K562 (cell line): ENCODE results near the gene DNAJB11. TPM values are rescaled to one million over a fixed set of nuclear protein-coding genes. Genes with fewer than 3 reads are reported as not detected.

Experiments
- CGGBP1 ChIP-seq: fragments of 250-450 bp; sonication (Bioruptor Pico); IDR thresholded peaks from 2 replicates; pipeline ENCODE4 v1.9.0; 2021; ENCODE audit warnings: mild to moderate bottlenecking
- COPS2 ChIP-seq: fragments of 450-650 bp; conservative IDR thresholded peaks from 2 replicates; pipeline ENCODE4 v1.6.1; 2016; ENCODE audit warnings: mild to moderate bottlenecking, moderate library complexity
- CTBP1 ChIP-seq: fragments of 450-650 bp; IDR thresholded peaks from 2 replicates; pipeline ENCODE4 v1.6.1; 2016; ENCODE audit warnings: borderline replicate concordance
- CXXC5 ChIP-seq: fragments of 250-450 bp; sonication (Bioruptor Pico); IDR thresholded peaks from 2 replicates; pipeline ENCODE4 v1.8.0; 2022; ENCODE audit warnings: inconsistent platforms, mild to moderate bottlenecking, moderate library complexity
- DDX20 ChIP-seq: fragments of 450-650 bp; IDR thresholded peaks from 2 replicates; pipeline ENCODE4 v1.6.1; 2016; ENCODE audit warnings: missing genetic modification characterization, low read depth, mild to moderate bottlenecking, missing compliant biosample characterization, moderate library complexity
- ELF2 ChIP-seq: fragments of 250-450 bp; sonication (Bioruptor Pico); IDR thresholded peaks from 2 replicates; pipeline ENCODE4 v1.5.0; 2021; ENCODE audit warnings: mild to moderate bottlenecking
- FOXA1 ChIP-seq: fragments of 450-650 bp; IDR thresholded peaks from 2 replicates; pipeline ENCODE4 v1.6.1; 2016; ENCODE audit warnings: mild to moderate bottlenecking, borderline replicate concordance
- FOXJ2 ChIP-seq: fragments of 200-800 bp; sonication (Bioruptor generic); IDR thresholded peaks from 2 replicates; pipeline ENCODE4 v1.6.1; 2016; ENCODE audit warnings: missing genetic modification characterization, missing compliant biosample characterization
- GTF2B ChIP-seq: IDR thresholded peaks from 2 replicates; pipeline ENCODE4 v1.6.1; 2011; ENCODE audit not compliant: insufficient read length; ENCODE audit errors: extremely low read depth
- HDAC2 ChIP-seq: fragments of 450-650 bp; IDR thresholded peaks from 2 replicates; pipeline ENCODE4 v1.6.1; 2016; ENCODE audit warnings: mild to moderate bottlenecking
- L3MBTL2 ChIP-seq: fragments of 450-650 bp; IDR thresholded peaks from 2 replicates; pipeline ENCODE4 v1.6.1; 2016; ENCODE audit warnings: mild to moderate bottlenecking, moderate library complexity
- MCM2 ChIP-seq: fragments of 450-650 bp; IDR thresholded peaks from 2 replicates; pipeline ENCODE4 v1.6.1; 2017; ENCODE audit warnings: low read depth, mild to moderate bottlenecking
- MLX ChIP-seq, 2 experiments: fragments of 450-650 bp in 1 of 2; sonication (generic) in 1 of 2; formaldehyde crosslinking; conservative IDR thresholded peaks; 2 replicates each; pipeline versions ENCODE4 v1.4.0 to v1.8.1; 2020 to 2022; ENCODE audit warnings: mild to moderate bottlenecking in 1 of 2, missing genetic modification reagents in 1 of 2
- NCOA6 ChIP-seq: fragments of 450-650 bp; IDR thresholded peaks from 2 replicates; pipeline ENCODE4 v1.6.1; 2017; ENCODE audit warnings: mild to moderate bottlenecking
- NR4A1 ChIP-seq, 2 experiments: fragments of 250-450 bp in 1 of 2; fragments of 450-650 bp in 1 of 2; sonication (Bioruptor Pico) in 1 of 2; IDR thresholded peaks; 2 replicates each; pipeline versions ENCODE4 v1.4.0 to v1.6.1; 2016 to 2020; ENCODE audit warnings: mild to moderate bottlenecking in 2 of 2, missing compliant biosample characterization in 1 of 2, missing genetic modification characterization in 1 of 2, moderate library complexity in 1 of 2
- PHTF2 ChIP-seq: fragments of 250-450 bp; sonication (Bioruptor Pico); IDR thresholded peaks from 2 replicates; pipeline ENCODE4 v1.5.0; 2021; ENCODE audit warnings: mild to moderate bottlenecking
- SAP30 ChIP-seq: fragments of 200-600 bp; sonication (generic); IDR thresholded peaks from 2 replicates; pipeline ENCODE4 v1.6.1; 2012; ENCODE audit warnings: borderline replicate concordance, low read depth, mild to moderate bottlenecking, moderate library complexity, low read length, control low read depth, inconsistent platforms; ENCODE audit not compliant: insufficient read depth, poor library complexity, severe bottlenecking
- STAG1 ChIP-seq: sonication (generic); formaldehyde crosslinking; IDR thresholded peaks from 2 replicates; pipeline ENCODE4 v1.5.0; 2020; ENCODE audit warnings: missing genetic modification reagents, borderline replicate concordance
- TAL1 ChIP-seq: fragments of 450-650 bp; IDR thresholded peaks from 2 replicates; pipeline ENCODE4 v1.6.1; 2016; ENCODE audit warnings: mild to moderate bottlenecking
- ZBTB5 ChIP-seq: fragments of 450-650 bp; IDR thresholded peaks from 2 replicates; pipeline ENCODE4 v1.6.1; 2017; ENCODE audit warnings: antibody characterized with exemption
- ZNF232 ChIP-seq: sonication (generic); formaldehyde crosslinking; IDR thresholded peaks from 2 replicates; pipeline ENCODE4 v1.8.0; 2022; ENCODE audit warnings: mild to moderate bottlenecking, missing genetic modification reagents
- ZNF436 ChIP-seq: fragments of 250-450, 450-650 bp; sonication (Bioruptor Pico); formaldehyde crosslinking; IDR thresholded peaks from 2 replicates; pipeline ENCODE4 v1.7.0; 2020; ENCODE audit warnings: mild to moderate bottlenecking
- ZNF583 ChIP-seq: fragments of 250-450 bp; sonication (Bioruptor Pico); IDR thresholded peaks from 2 replicates; pipeline ENCODE4 v1.4.0; 2020
- ZNF655 ChIP-seq: fragments of 250-450 bp; sonication (Bioruptor Pico); IDR thresholded peaks from 2 replicates; pipeline ENCODE4 v1.5.0; 2021
- ZNF830 ChIP-seq: fragments of 250-450 bp; sonication (Bioruptor Pico); IDR thresholded peaks from 2 replicates; pipeline ENCODE4 v1.5.0; 2021; ENCODE audit warnings: mild to moderate bottlenecking
- polyA plus RNA-seq, 8 experiments: library from polyadenylated mRNA; depleted of rRNA in 4 of 8; stranded (reverse) in 5 of 8; unstranded in 3 of 8; fragments of >200 nt; fragmentation: Nextera tagmentation in 2 of 8; fragmentation: Illumina TruSeq in 1 of 8; extraction: Ambion mirVana in 2 of 8; extraction: Trizol in 1 of 8; gene quantifications; 2 replicates each; pipeline versions ENCODE4 v1.2.1 to v1.2.3, GENCODE V29; 2011 to 2014; ENCODE audit warnings: inconsistent platforms in 1 of 8, missing spikeins in 1 of 8
- total RNA-seq, 7 experiments: library from RNA; depleted of rRNA in 6 of 7; stranded (reverse); fragments of >200 nt in 6 of 7; fragmentation: Illumina TruSeq in 2 of 7; extraction: Trizol in 2 of 7; gene quantifications; 2 replicates each; pipeline versions ENCODE4 v1.2.1 to v1.2.3, GENCODE V29; 2011 to 2021; ENCODE audit warnings: low replicate concordance in 1 of 7

Gene DNAJB11
- total and polyA plus RNA-seq, 9 of the 15 experiments (the other 6 are each of a cell fraction or from before 2014, with no cell fraction given) = 14.8 to 74.7 (median 63.8) TPM

- TF ChIP-seq ZNF655 (CRISPR knock-in tag) (no peak), HDAC2 (no peak), FOXJ2 (tag) (peak; percentile 63; the same call in 1 of the 2 replicates), ZNF232 (CRISPR knock-in tag) (no peak), CGGBP1 (peak; percentile 90; the same call in 1 of the 2 replicates), L3MBTL2 (peak; percentile 71), NR4A1 (CRISPR knock-in tag; IDR thresholded peaks at IDR 0.05) (no peak), NR4A1 (tag; IDR thresholded peaks at IDR 0.05) (no peak), DDX20 (tag) (no peak), GTF2B (no peak), ZNF436 (CRISPR knock-in tag) (no peak), CTBP1 (peak; percentile 99), ZNF830 (CRISPR knock-in tag) (no peak), STAG1 (CRISPR knock-in tag) (peak; percentile 43; the same call in 1 of the 2 replicates), FOXA1 (no peak), TAL1 (no peak), ZNF583 (CRISPR knock-in tag) (no peak), MLX (CRISPR knock-in tag; conservative IDR thresholded peaks at IDR 0.05) (no peak), SAP30 (peak; percentile 85), ZBTB5 (no peak), ELF2 (no peak), MCM2 (no peak), NCOA6 (no peak), CXXC5 (CRISPR knock-in tag) (peak; percentile 97), COPS2 (no peak), PHTF2 (CRISPR knock-in tag) (no peak)
Observed at GRCh38 chr3:186567072-186567921, 3.2 kb upstream of the DNAJB11 start, which contains the start of gene TBCCD1 (continued).
